K562 (cell line): ENCODE measurements around the gene DARS1. TPM values are rescaled to one million over a fixed set of nuclear protein-coding genes. Genes with fewer than 3 reads are reported as not detected.

Experiments
- ATAC-seq: fragments of 200-7000 bp; cut with Tn5 transposase; 3 replicates; pipeline ENCODE4 v1.9.1; 2020; ENCODE audit warnings: moderate library complexity
- BruUV-seq: library from RNA; stranded (reverse); fragments of 400-500 nt; replicated peaks from 2 replicates; lab custom pipeline; 2021; lab: Mats Ljungman, UMichigan
- CTCF ChIA-PET: fragments of 300-600 bp; formaldehyde crosslinking; extraction: SDS; loops from one replicate; lab custom pipeline; 2021; ENCODE audit warnings: low intra/inter-chr PET ratio; lab: Yijun Ruan, JAX
- POLR2A ChIA-PET: fragments of 300-600, 350-650 bp; sonication (Branson Sonifier 250); formaldehyde crosslinking; extraction: SDS; loops from one replicate; lab custom pipeline; 2021; ENCODE audit warnings: antibody characterized with exemption, inconsistent platforms; lab: Yijun Ruan, JAX
- DNase-seq, 4 experiments: peaks; one replicate each; pipeline versions ENCODE4 v3.0.0 to v3.0.0-alpha.2; 2011 to 2018; ENCODE audit warnings: low spot score in 3 of 4, mixed read lengths in 3 of 4; ENCODE audit errors: extremely low read depth in 1 of 4
- FAIRE-seq: peaks from 2 replicates; lab custom pipeline; 2011; peaks lifted over from hg19 to GRCh38; lab: Jason Lieb, UNC
- H2AFZ ChIP-seq: 2 replicates; pipeline ENCODE4 v1.6.0; 2011; ENCODE audit warnings: low read depth, low read length, control low read depth, inconsistent platforms
- H3K27ac ChIP-seq: fragments of 200-600 bp; 3 replicates; pipeline ENCODE4 v1.8.0; 2011; ENCODE audit warnings: low read depth, mild to moderate bottlenecking, control low read depth, inconsistent platforms, low read length, moderate library complexity, mixed read lengths; ENCODE audit errors: extremely low read depth
- H3K27me3 ChIP-seq, 2 experiments: fragments of 300-600 bp in 1 of 2; 2 replicates in 1 of 2; 3 replicates in 1 of 2; pipeline versions ENCODE4 v1.6.0 to v1.8.0; 2011; ENCODE audit warnings: inconsistent platforms in 2 of 2, low read length in 2 of 2, mild to moderate bottlenecking in 1 of 2, mixed read lengths in 1 of 2, moderate library complexity in 1 of 2; ENCODE audit not compliant: control insufficient read depth in 2 of 2, insufficient read depth in 2 of 2
- H3K36me3 ChIP-seq: fragments of 300-600 bp; 3 replicates; pipeline ENCODE4 v1.8.0; 2011; ENCODE audit warnings: mild to moderate bottlenecking, low read length, inconsistent platforms; ENCODE audit not compliant: control insufficient read depth, insufficient read depth
- H3K4me1 ChIP-seq, 2 experiments: fragments of 200-600 bp in 1 of 2; replicated peaks in 1 of 2; 2 replicates in 1 of 2; 3 replicates in 1 of 2; pipeline versions ENCODE4 v1.5.1 to v1.8.0; 2011; ENCODE audit warnings: inconsistent platforms in 2 of 2, low read length in 2 of 2, mild to moderate bottlenecking in 1 of 2, mixed read lengths in 1 of 2, moderate library complexity in 1 of 2; ENCODE audit not compliant: control insufficient read depth in 2 of 2, insufficient read depth in 2 of 2
- H3K4me2 ChIP-seq: 2 replicates; pipeline ENCODE4 v1.6.1; 2011; ENCODE audit warnings: low read length, control low read depth, inconsistent platforms, mixed read lengths; ENCODE audit not compliant: insufficient read depth
- H3K4me3 ChIP-seq: fragments of 200-600 bp; sonication (generic), shearing (Covaris generic); 2 replicates; pipeline ENCODE4 v1.5.1; 2016; ENCODE audit warnings: control low read depth, inconsistent platforms
- H3K79me2 ChIP-seq: fragments of 200-600 bp; 3 replicates; pipeline ENCODE4 v1.8.0; 2011; ENCODE audit warnings: low read length, inconsistent platforms; ENCODE audit not compliant: control insufficient read depth, insufficient read depth
- H3K9ac ChIP-seq, 2 experiments: 2 replicates each; pipeline versions ENCODE4 v1.6.0 to v1.6.1; 2011; ENCODE audit warnings: low read depth in 2 of 2, low read length in 2 of 2, control low read depth in 1 of 2, inconsistent platforms in 1 of 2, mild to moderate bottlenecking in 1 of 2, mixed read lengths in 1 of 2; ENCODE audit not compliant: insufficient read depth in 1 of 2
- H3K9me1 ChIP-seq: one replicate; pipeline ENCODE4 v1.6.0; 2011; ENCODE audit warnings: inconsistent platforms, mild to moderate bottlenecking, low read length, moderate library complexity; ENCODE audit not compliant: control insufficient read depth, insufficient read depth
- H3K9me3 ChIP-seq: replicated peaks from 2 replicates; pipeline ENCODE4 v1.5.1; 2011; ENCODE audit warnings: low read depth, low read length, inconsistent platforms; ENCODE audit not compliant: control insufficient read depth, insufficient read depth
- H4K20me1 ChIP-seq: replicated peaks from 2 replicates; pipeline ENCODE4 v1.6.1; 2011; ENCODE audit warnings: low read length, inconsistent platforms, mixed read lengths; ENCODE audit not compliant: control insufficient read depth, insufficient read depth
- CAMTA2 ChIP-seq: fragments of 250-450 bp; sonication (Bioruptor Pico); conservative IDR thresholded peaks from 2 replicates; pipeline ENCODE4 v1.5.1; 2022
- GTF2A2 ChIP-seq: IDR thresholded peaks from 2 replicates; pipeline ENCODE4 v1.6.1; 2016; ENCODE audit warnings: mild to moderate bottlenecking, missing genetic modification characterization, missing compliant biosample characterization
- HNRNPLL ChIP-seq: fragments of 200-400 bp; formaldehyde crosslinking; IDR thresholded peaks from 2 replicates; pipeline ENCODE4 v1.6.1; 2017; ENCODE audit warnings: low read length, low read depth, mild to moderate bottlenecking; ENCODE audit not compliant: poor library complexity, severe bottlenecking
- NONO ChIP-seq, 2 experiments: fragments of 200-400 bp in 1 of 2; fragments of 450-650 bp in 1 of 2; formaldehyde crosslinking in 1 of 2; IDR thresholded peaks; 2 replicates each; pipeline ENCODE4 v1.6.1; 2017; ENCODE audit warnings: low read depth in 2 of 2, mild to moderate bottlenecking in 2 of 2, moderate library complexity in 2 of 2, low read length in 1 of 2
- PHF8 ChIP-seq: fragments of 200-600 bp; sonication (generic); IDR thresholded peaks from 2 replicates; pipeline ENCODE4 v1.6.1; 2012; ENCODE audit warnings: mixed run types, mild to moderate bottlenecking, inconsistent platforms, low read length, moderate library complexity, borderline replicate concordance
- RFX1 ChIP-seq: fragments of 450-650 bp; IDR thresholded peaks from 2 replicates; pipeline ENCODE4 v1.6.1; 2016; ENCODE audit warnings: mild to moderate bottlenecking, moderate library complexity
- SMC3 ChIP-seq: conservative IDR thresholded peaks from 2 replicates; pipeline ENCODE4 v1.6.1; 2011; ENCODE audit warnings: low read depth, low read length, improper control_type of control experiment; ENCODE audit not compliant: insufficient read depth
- SRSF3 ChIP-seq: fragments of 200-400 bp; formaldehyde crosslinking; IDR thresholded peaks from 2 replicates; pipeline ENCODE4 v1.6.1; 2016; ENCODE audit warnings: mild to moderate bottlenecking, low read length, moderate library complexity; ENCODE audit not compliant: insufficient read depth
- TBL1XR1 ChIP-seq, 2 experiments: IDR thresholded peaks; 2 replicates each; pipeline ENCODE4 v1.6.1; 2012; ENCODE audit warnings: improper control_type of control experiment in 2 of 2, low read length in 2 of 2, mild to moderate bottlenecking in 1 of 2
- ZNF436 ChIP-seq: fragments of 250-450, 450-650 bp; sonication (Bioruptor Pico); formaldehyde crosslinking; IDR thresholded peaks from 2 replicates; pipeline ENCODE4 v1.7.0; 2020; ENCODE audit warnings: mild to moderate bottlenecking
- WGBS: fragments of 100-300 bp; shearing (Covaris generic); methylation state at CpG from one replicate; pipeline ENCODE4 v1.1.6; 2016; ENCODE audit warnings: low coverage, mixed read lengths; ENCODE audit not compliant: insufficient coverage; ENCODE audit errors: missing lambda C conversion rate; 5-methylcytosine and 5-hydroxymethylcytosine counted together
- in situ Hi-C: fragments of 300-500 bp; cut with MboI; formaldehyde crosslinking; loops from 4 replicates; pipeline ENCODE4 v1.15.0; 2018; ENCODE audit warnings: inconsistent platforms, mixed read lengths
- intact Hi-C: fragments of 100-400 bp; cut with micrococcal nuclease; formaldehyde crosslinking; loops from 2 replicates; pipeline ENCODE4 v1.14.2; 2022
- polyA plus RNA-seq, 8 experiments: library from polyadenylated mRNA; depleted of rRNA in 4 of 8; stranded (reverse) in 5 of 8; unstranded in 3 of 8; fragments of >200 nt; fragmentation: Nextera tagmentation in 2 of 8; fragmentation: Illumina TruSeq in 1 of 8; extraction: Ambion mirVana in 2 of 8; extraction: Trizol in 1 of 8; gene quantifications; 2 replicates each; pipeline versions ENCODE4 v1.2.1 to v1.2.3, GENCODE V29; 2011 to 2014; ENCODE audit warnings: inconsistent platforms in 1 of 8, missing spikeins in 1 of 8
- total RNA-seq, 7 experiments: library from RNA; depleted of rRNA in 6 of 7; stranded (reverse); fragments of >200 nt in 6 of 7; fragmentation: Illumina TruSeq in 2 of 7; extraction: Trizol in 2 of 7; gene quantifications; 2 replicates each; pipeline versions ENCODE4 v1.2.1 to v1.2.3, GENCODE V29; 2011 to 2021; ENCODE audit warnings: low replicate concordance in 1 of 7
- TF ChIP-seq, protein P1 (sequence below): fragments of 200-800 bp; sonication (Bioruptor generic); IDR thresholded peaks from 2 replicates; pipeline ENCODE4 v1.6.1; 2016; ENCODE audit warnings: missing genetic modification characterization, missing compliant biosample characterization
- TF ChIP-seq, protein P2 (sequence below): fragments of 250-450 bp; sonication (Bioruptor Pico); IDR thresholded peaks from 2 replicates; pipeline ENCODE4 v1.8.0; 2021; ENCODE audit warnings: borderline replicate concordance, mild to moderate bottlenecking, moderate library complexity; ENCODE audit not compliant: poor library complexity, severe bottlenecking
- TF ChIP-seq, protein P3 (sequence below), 2 experiments: fragments of 450-650 bp; conservative IDR thresholded peaks; 2 replicates each; pipeline ENCODE4 v1.6.1; 2017; ENCODE audit warnings: mild to moderate bottlenecking in 2 of 2, moderate library complexity in 2 of 2
- TF ChIP-seq, protein P4 (sequence below): fragments of 450-650 bp; formaldehyde crosslinking; IDR thresholded peaks from 2 replicates; pipeline ENCODE4 v1.4.0; 2022; ENCODE audit warnings: missing genetic modification characterization

The DARS1 gene
- total and polyA plus RNA-seq, 9 of the 15 experiments (the other 6 are each of a cell fraction or from before 2014, with no cell fraction given), result 91.5 to 239 (median 98.0) TPM

DNA sequence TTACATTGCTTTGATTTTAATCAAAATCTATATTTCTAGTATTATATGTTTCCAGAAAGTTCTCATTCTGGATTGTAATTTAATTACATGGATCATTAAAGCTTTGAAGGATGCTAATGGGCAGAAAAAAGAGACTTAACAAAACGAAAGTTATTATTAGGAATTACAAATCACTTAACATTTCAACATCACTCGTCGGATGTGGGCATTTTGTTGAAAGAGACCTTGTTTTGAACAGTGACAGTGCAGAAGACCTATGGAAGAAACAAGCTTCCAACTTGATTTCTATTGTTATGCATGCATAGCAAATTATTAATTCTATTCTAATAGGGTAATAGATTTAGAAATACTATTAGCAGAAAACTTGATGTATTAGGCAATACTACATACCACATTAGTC, 31.4 kb upstream of the DARS1 start:
- Histone ChIP-seq H3K4me1 (no peaks in the 10 kb centered on the region), H3K9me1 (no peaks in the 10 kb centered on the region), H3K36me3 (no peaks in the 10 kb centered on the region), H3K9ac (no peak overlapping the region), H3K79me2 (no peaks in the 10 kb centered on the region), H3K4me2 (no peak overlapping the region), H2AFZ (no peak overlapping the region), H4K20me1 (no peaks in the 10 kb centered on the region), H3K4me3 (no peak overlapping the region), H3K27ac (no peak overlapping the region), H3K9me3 (no peaks in the 10 kb centered on the region), H3K27me3 (peaks cover 12 to 15% of the 10 kb centered on the region in 2 experiments)
- in situ Hi-C loops (no loop called here), intact Hi-C loops (no loop called here)
- WGBS, result 2% methylated on average over 3 of the region's 3 CpGs
- FAIRE-seq (no peak), DNase-seq (no peak), ATAC-seq (no peak)
- no TSS peak for BruUV-seq
- ChIA-PET CTCF (no interaction called here), POLR2A (interaction anchor here (1.3 kb wide), 1 partner anchor 17 kb away, joined by 3 read pairs; no protein-coding TSS in a partner anchor)
- TF ChIP-seq RFX1 (no peak), TBL1XR1 (IDR thresholded peaks at IDR 0.05; ENCODE audit: low read length in 2 of 2) (no peak), ZNF436 (CRISPR knock-in tag) (no peak), NONO (IDR thresholded peaks at IDR 0.05; ENCODE audit: low read depth in 2 of 2, low read length in 1 of 2) (no peak), HNRNPLL (no peak), CAMTA2 (CRISPR knock-in tag) (no peak), SMC3 (no peak), PHF8 (no peak), SRSF3 (no peak), GTF2A2 (tag) (no peak)
- TF ChIP-seq, protein P1, sequence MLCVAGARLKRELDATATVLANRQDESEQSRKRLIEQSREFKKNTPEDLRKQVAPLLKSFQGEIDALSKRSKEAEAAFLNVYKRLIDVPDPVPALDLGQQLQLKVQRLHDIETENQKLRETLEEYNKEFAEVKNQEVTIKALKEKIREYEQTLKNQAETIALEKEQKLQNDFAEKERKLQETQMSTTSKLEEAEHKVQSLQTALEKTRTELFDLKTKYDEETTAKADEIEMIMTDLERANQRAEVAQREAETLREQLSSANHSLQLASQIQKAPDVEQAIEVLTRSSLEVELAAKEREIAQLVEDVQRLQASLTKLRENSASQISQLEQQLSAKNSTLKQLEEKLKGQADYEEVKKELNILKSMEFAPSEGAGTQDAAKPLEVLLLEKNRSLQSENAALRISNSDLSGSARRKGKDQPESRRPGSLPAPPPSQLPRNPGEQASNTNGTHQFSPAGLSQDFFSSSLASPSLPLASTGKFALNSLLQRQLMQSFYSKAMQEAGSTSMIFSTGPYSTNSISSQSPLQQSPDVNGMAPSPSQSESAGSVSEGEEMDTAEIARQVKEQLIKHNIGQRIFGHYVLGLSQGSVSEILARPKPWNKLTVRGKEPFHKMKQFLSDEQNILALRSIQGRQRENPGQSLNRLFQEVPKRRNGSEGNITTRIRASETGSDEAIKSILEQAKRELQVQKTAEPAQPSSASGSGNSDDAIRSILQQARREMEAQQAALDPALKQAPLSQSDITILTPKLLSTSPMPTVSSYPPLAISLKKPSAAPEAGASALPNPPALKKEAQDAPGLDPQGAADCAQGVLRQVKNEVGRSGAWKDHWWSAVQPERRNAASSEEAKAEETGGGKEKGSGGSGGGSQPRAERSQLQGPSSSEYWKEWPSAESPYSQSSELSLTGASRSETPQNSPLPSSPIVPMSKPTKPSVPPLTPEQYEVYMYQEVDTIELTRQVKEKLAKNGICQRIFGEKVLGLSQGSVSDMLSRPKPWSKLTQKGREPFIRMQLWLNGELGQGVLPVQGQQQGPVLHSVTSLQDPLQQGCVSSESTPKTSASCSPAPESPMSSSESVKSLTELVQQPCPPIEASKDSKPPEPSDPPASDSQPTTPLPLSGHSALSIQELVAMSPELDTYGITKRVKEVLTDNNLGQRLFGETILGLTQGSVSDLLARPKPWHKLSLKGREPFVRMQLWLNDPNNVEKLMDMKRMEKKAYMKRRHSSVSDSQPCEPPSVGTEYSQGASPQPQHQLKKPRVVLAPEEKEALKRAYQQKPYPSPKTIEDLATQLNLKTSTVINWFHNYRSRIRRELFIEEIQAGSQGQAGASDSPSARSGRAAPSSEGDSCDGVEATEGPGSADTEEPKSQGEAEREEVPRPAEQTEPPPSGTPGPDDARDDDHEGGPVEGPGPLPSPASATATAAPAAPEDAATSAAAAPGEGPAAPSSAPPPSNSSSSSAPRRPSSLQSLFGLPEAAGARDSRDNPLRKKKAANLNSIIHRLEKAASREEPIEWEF (CRISPR knock-in tag), result no peak
- TF ChIP-seq, protein P2, sequence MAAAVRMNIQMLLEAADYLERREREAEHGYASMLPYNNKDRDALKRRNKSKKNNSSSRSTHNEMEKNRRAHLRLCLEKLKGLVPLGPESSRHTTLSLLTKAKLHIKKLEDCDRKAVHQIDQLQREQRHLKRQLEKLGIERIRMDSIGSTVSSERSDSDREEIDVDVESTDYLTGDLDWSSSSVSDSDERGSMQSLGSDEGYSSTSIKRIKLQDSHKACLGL (CRISPR knock-in tag), result no peak
- TF ChIP-seq, protein P3, sequence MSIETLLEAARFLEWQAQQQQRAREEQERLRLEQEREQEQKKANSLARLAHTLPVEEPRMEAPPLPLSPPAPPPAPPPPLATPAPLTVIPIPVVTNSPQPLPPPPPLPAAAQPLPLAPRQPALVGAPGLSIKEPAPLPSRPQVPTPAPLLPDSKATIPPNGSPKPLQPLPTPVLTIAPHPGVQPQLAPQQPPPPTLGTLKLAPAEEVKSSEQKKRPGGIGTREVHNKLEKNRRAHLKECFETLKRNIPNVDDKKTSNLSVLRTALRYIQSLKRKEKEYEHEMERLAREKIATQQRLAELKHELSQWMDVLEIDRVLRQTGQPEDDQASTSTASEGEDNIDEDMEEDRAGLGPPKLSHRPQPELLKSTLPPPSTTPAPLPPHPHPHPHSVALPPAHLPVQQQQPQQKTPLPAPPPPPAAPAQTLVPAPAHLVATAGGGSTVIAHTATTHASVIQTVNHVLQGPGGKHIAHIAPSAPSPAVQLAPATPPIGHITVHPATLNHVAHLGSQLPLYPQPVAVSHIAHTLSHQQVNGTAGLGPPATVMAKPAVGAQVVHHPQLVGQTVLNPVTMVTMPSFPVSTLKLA (conservative IDR thresholded peaks at IDR 0.05), result no peak
- TF ChIP-seq, protein P4, sequence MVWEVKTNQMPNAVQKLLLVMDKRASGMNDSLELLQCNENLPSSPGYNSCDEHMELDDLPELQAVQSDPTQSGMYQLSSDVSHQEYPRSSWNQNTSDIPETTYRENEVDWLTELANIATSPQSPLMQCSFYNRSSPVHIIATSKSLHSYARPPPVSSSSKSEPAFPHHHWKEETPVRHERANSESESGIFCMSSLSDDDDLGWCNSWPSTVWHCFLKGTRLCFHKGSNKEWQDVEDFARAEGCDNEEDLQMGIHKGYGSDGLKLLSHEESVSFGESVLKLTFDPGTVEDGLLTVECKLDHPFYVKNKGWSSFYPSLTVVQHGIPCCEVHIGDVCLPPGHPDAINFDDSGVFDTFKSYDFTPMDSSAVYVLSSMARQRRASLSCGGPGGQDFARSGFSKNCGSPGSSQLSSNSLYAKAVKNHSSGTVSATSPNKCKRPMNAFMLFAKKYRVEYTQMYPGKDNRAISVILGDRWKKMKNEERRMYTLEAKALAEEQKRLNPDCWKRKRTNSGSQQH (CRISPR knock-in tag), result no peak
